Thoracic aorta endothelial cell (primary cell): Measurements from ENCODE around the gene VN1R2. TPM values are rescaled to one million over a fixed set of nuclear protein-coding genes. Genes with fewer than 3 reads are reported as not detected.

Experiments
- total RNA-seq: library from RNA; depleted of rRNA; stranded (reverse); fragments of >200 nt; gene quantifications from 2 replicates; pipeline ENCODE4 v1.2.3, GENCODE V29; 2012

Gene VN1R2, protein sequence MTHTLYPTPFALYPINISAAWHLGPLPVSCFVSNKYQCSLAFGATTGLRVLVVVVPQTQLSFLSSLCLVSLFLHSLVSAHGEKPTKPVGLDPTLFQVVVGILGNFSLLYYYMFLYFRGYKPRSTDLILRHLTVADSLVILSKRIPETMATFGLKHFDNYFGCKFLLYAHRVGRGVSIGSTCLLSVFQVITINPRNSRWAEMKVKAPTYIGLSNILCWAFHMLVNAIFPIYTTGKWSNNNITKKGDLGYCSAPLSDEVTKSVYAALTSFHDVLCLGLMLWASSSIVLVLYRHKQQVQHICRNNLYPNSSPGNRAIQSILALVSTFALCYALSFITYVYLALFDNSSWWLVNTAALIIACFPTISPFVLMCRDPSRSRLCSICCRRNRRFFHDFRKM
- total RNA-seq = not detected in 2 replicates

GRCh38 chr19:53257715-53258342 is at the start of gene VN1R2:
VN1R2 (plus strand) TSS chr19:53258292; CDS start chr19:53258376, 84 bp downstream.

DNA sequence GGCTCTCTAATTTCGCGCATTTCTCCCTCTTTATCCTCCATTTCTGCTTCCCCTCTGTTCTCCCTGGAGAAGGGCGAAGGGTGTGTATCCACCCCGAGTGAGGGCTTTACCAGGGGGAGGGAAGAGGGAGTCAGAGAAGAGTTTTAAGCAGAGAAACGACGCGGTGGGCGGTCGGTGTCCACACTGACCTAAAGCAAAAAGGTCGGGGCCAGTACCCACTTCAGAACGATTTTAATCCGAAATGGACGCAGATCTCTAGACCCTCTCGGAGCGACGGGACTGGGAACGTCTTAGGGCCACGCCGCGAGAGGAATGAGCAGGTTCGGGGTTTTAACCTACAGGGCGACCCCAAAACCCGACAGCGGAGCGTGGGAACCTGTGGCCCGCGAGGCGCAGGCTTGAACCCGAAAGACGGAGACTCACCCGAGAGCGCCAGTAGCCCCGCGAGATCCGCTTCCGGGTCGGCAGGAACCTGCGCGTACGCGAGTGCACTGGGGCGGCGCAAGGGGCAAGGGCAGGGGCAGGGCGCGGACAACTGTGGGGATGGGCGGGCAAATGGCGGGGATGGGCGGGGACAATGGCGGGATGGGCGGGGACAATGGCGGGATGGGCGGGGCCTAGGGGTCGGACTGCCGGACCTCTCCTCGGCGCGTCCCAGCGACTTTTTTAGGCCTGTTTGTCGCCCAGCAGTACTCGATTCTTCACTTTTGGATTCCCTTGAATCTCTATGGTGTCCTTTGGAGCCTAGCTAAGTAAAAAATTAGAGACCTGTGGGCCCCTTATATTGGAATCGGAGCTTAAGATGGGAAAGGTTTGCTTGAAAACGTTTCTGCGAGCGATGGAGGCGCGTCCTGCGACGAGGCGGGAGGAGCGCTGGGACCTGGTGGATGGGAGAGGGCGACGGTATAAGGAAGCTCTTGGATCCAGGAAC is 3.4 kb upstream of the VN1R2 start, which contains the start of gene ZNF677:
Gene ZNF677, minus strand, starts transcription at position 463 of the 931 bp plus-strand sequence. CDS start 3,323 bp downstream, outside the sequence.

DNA sequence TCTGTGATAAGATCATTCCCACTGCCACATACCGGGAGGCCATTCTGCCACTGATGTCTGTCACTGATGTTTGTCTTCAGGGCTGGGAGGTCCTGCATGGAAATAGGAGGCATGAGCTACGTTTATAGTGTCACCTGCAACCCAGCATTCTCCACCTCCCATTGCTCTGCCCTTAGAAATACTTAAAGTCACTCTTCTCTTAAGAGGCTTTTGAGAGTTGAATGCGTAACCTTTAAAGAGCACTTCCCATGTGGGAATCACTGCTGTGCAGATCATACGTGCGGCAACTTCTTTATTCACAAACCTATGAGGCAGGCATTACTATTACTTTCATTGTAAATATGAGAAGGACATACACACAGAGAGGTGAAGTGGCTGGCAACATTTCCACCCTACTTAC is 9.5 kb downstream of the VN1R2 start, which contains the start of gene VN1R4:
Gene VN1R4, minus strand, starts transcription at position 101 of the 400 bp plus-strand sequence. Its CDS starts 58 bp downstream, at position 43.

Other genes with a start within 250 kb of the VN1R2 start
- not detected in 2 replicates for gene ERVV-1, start 244.4 kb upstream of the VN1R2 start, total RNA-seq
- not detected in 2 replicates for gene ERVV-2, start 213.6 kb upstream of the VN1R2 start, total RNA-seq
- gene ZNF160, start 154.9 kb upstream of the VN1R2 start, total RNA-seq = 27.9 and 28.6 TPM in 2 replicates
- gene ZNF415, start 125.4 kb upstream of the VN1R2 start, total RNA-seq = 0.29 and 0.80 TPM in 2 replicates
- gene ZNF347, start 99.2 kb upstream of the VN1R2 start, total RNA-seq = 6.8 and 8.5 TPM in 2 replicates
- 1.1 and 1.9 TPM in 2 replicates for gene ZNF665, start 64.9 kb upstream of the VN1R2 start, total RNA-seq
- gene ZNF677, start 3.4 kb upstream of the VN1R2 start, total RNA-seq = 23.1 and 23.8 TPM in 2 replicates
- gene VN1R4, start 9.4 kb downstream of the VN1R2 start, total RNA-seq = not detected in 2 replicates
- 9.2 and 9.7 TPM in 2 replicates for gene ZNF845, start 75.5 kb downstream of the VN1R2 start, total RNA-seq
- gene ZNF525, start 107.4 kb downstream of the VN1R2 start, total RNA-seq = 5.9 and 6.7 TPM in 2 replicates
- gene ZNF765, start 136.9 kb downstream of the VN1R2 start, total RNA-seq = 11.4 and 11.9 TPM in 2 replicates
- 11.3 and 12.5 TPM in 2 replicates for gene ZNF761, start 173.7 kb downstream of the VN1R2 start, total RNA-seq
- gene ZNF813, start 209.4 kb downstream of the VN1R2 start, total RNA-seq = 3.3 and 3.6 TPM in 2 replicates